ENCODE results near the gene HPS3.

- TF ChIP-seq POLR2AphosphoS5 (IDR thresholded peaks at IDR 0.05; ENCODE audit: low read depth, low read length) (no peak), POLR2A (IDR thresholded peaks at IDR 0.05; ENCODE audit: low read depth, low read length) (no peak)
These were observed 48.7 kb upstream of the HPS3 start for GRCh38 chr3:149080699-149081091.

Data from GM12892 (cell line).